IMR-90 (cell line): ENCODE data around the gene ARHGEF7. TPM values are rescaled to one million over a fixed set of nuclear protein-coding genes. Genes with fewer than 3 reads are reported as not detected.

Experiments used
- ATAC-seq: fragments of 200-7000 bp; cut with Tn5 transposase; 2 replicates; pipeline ENCODE4 v1.9.1; 2020; ENCODE audit warnings: low read depth, mild to moderate bottlenecking, moderate library complexity
- BruUV-seq: library from RNA; stranded (reverse); fragments of 400-500 nt; replicated peaks from 2 replicates; lab custom pipeline; 2021; lab: Mats Ljungman, UMichigan
- CTCF ChIA-PET: fragments of 300-600 bp; formaldehyde crosslinking; extraction: SDS; loops from one replicate; lab custom pipeline; 2021; ENCODE audit warnings: antibody characterized with exemption; lab: Yijun Ruan, JAX
- POLR2A ChIA-PET: fragments of 300-600 bp; sonication (Branson Sonifier 250); formaldehyde crosslinking; loops from one replicate; lab custom pipeline; 2022; ENCODE audit warnings: antibody characterized with exemption; ENCODE audit not compliant: unreplicated experiment; lab: Charles Lee
- DNase-seq: peaks from one replicate; pipeline ENCODE4 v3.0.0; 2013
- H2AFZ ChIP-seq: replicated peaks from 2 replicates; pipeline ENCODE3; 2013; ENCODE audit warnings: low read length, mild to moderate bottlenecking; ENCODE audit not compliant: poor library complexity
- H2AK5ac ChIP-seq: 2 replicates; pipeline ENCODE4 v1.6.1; 2013; ENCODE audit warnings: low read depth, low read length, inconsistent platforms
- H2AK9ac ChIP-seq: replicated peaks from 2 replicates; pipeline ENCODE3; 2013; ENCODE audit warnings: mild to moderate bottlenecking, low read depth, low read length, moderate library complexity; ENCODE audit not compliant: poor library complexity
- H2BK120ac ChIP-seq: 2 replicates; pipeline ENCODE4 v1.6.1; 2013; ENCODE audit warnings: low read depth, low read length, inconsistent platforms
- H2BK15ac ChIP-seq: 3 replicates; pipeline ENCODE4 v1.6.1; 2013; ENCODE audit warnings: low read depth, low read length, inconsistent platforms
- H2BK20ac ChIP-seq: 2 replicates; pipeline ENCODE4 v1.6.1; 2013; ENCODE audit warnings: low read depth, mild to moderate bottlenecking, inconsistent platforms, low read length, moderate library complexity
- H2BK5ac ChIP-seq: 2 replicates; pipeline ENCODE4 v1.6.1; 2013; ENCODE audit warnings: mild to moderate bottlenecking, low read depth, low read length, inconsistent platforms; ENCODE audit not compliant: poor library complexity, severe bottlenecking
- H3K14ac ChIP-seq: replicated peaks from 2 replicates; pipeline ENCODE4 v1.6.1; 2013; ENCODE audit warnings: low read depth, low read length, inconsistent platforms
- H3K18ac ChIP-seq: 2 replicates; pipeline ENCODE4 v1.6.1; 2013; ENCODE audit warnings: low read depth, low read length, control low read depth
- H3K23ac ChIP-seq: 2 replicates; pipeline ENCODE4 v1.6.1; 2013; ENCODE audit warnings: low read depth, low read length, inconsistent platforms
- H3K27ac ChIP-seq: 2 replicates; pipeline ENCODE4 v1.5.1; 2013; ENCODE audit warnings: mild to moderate bottlenecking, control low read depth, low read length; ENCODE audit not compliant: insufficient read depth
- H3K27me3 ChIP-seq: 2 replicates; pipeline ENCODE4 v1.6.1; 2013; ENCODE audit warnings: low read length; ENCODE audit not compliant: control insufficient read depth, insufficient read depth
- H3K36me3 ChIP-seq: 2 replicates; pipeline ENCODE4 v1.6.1; 2013; ENCODE audit warnings: low read length, mixed read lengths; ENCODE audit not compliant: control insufficient read depth, insufficient read depth
- H3K4ac ChIP-seq: 2 replicates; pipeline ENCODE4 v1.6.1; 2013; ENCODE audit warnings: low read depth, low read length, inconsistent platforms
- H3K4me1 ChIP-seq: 2 replicates; pipeline ENCODE4 v1.6.1; 2013; ENCODE audit warnings: low read length, mixed read lengths; ENCODE audit not compliant: control insufficient read depth, insufficient read depth
- H3K4me2 ChIP-seq: 2 replicates; pipeline ENCODE4 v1.6.1; 2013; ENCODE audit warnings: low read depth, mild to moderate bottlenecking, control low read depth, low read length, moderate library complexity
- H3K4me3 ChIP-seq: 2 replicates; pipeline ENCODE4 v1.5.1; 2013; ENCODE audit warnings: low read depth, mild to moderate bottlenecking, control low read depth, low read length, moderate library complexity; ENCODE audit not compliant: insufficient read depth
- H3K56ac ChIP-seq: 2 replicates; pipeline ENCODE4 v1.6.1; 2013; ENCODE audit warnings: low read length, inconsistent platforms; ENCODE audit not compliant: insufficient read depth; ENCODE audit errors: extremely low read depth
- H3K79me1 ChIP-seq, 2 experiments: 2 replicates each; pipeline ENCODE4 v1.6.1; 2013; ENCODE audit warnings: low read length in 2 of 2, inconsistent platforms in 1 of 2, low read depth in 1 of 2
- H3K9ac ChIP-seq: 2 replicates; pipeline ENCODE4 v1.6.1; 2013; ENCODE audit warnings: low read depth, low read length, control low read depth
- H3K9me1 ChIP-seq: 2 replicates; pipeline ENCODE4 v1.6.1; 2013; ENCODE audit warnings: low read length, inconsistent platforms; ENCODE audit not compliant: insufficient read depth
- H3K9me3 ChIP-seq: 2 replicates; pipeline ENCODE4 v1.6.1; 2013; ENCODE audit warnings: low read length; ENCODE audit not compliant: control insufficient read depth, insufficient read depth
- H4K20me1 ChIP-seq: 2 replicates; pipeline ENCODE4 v1.6.1; 2013; ENCODE audit warnings: low read length, inconsistent platforms; ENCODE audit not compliant: insufficient read depth
- H4K5ac ChIP-seq: 2 replicates; pipeline ENCODE4 v1.6.1; 2013; ENCODE audit warnings: mild to moderate bottlenecking, low read depth, low read length, control low read depth
- H4K8ac ChIP-seq, 2 experiments: 2 replicates each; pipeline ENCODE4 v1.6.1; 2013; ENCODE audit warnings: low read depth in 2 of 2, low read length in 2 of 2, control low read depth in 1 of 2, inconsistent platforms in 1 of 2
- H4K91ac ChIP-seq: 2 replicates; pipeline ENCODE4 v1.6.1; 2013; ENCODE audit warnings: low read depth, low read length, inconsistent platforms; ENCODE audit not compliant: insufficient read depth
- CEBPB ChIP-seq: IDR thresholded peaks from 2 replicates; pipeline ENCODE4 v1.6.1; 2012; ENCODE audit warnings: low read depth, low read length, improper control_type of control experiment
- CHD1 ChIP-seq: IDR thresholded peaks from 2 replicates; pipeline ENCODE4 v1.6.1; 2012; ENCODE audit warnings: low read depth, low read length, improper control_type of control experiment
- ELK1 ChIP-seq: fragments of 150-350 bp; IDR thresholded peaks from 2 replicates; pipeline ENCODE4 v1.6.1; 2016; ENCODE audit warnings: low read depth, mild to moderate bottlenecking, low read length, moderate library complexity, borderline replicate concordance
- FOS ChIP-seq: fragments of 150-350 bp; IDR thresholded peaks from 2 replicates; pipeline ENCODE4 v1.6.1; 2016; ENCODE audit warnings: low read depth, low read length
- MAFK ChIP-seq: IDR thresholded peaks from 2 replicates; pipeline ENCODE4 v1.6.1; 2012; ENCODE audit warnings: low read depth, low read length, improper control_type of control experiment
- MAZ ChIP-seq: IDR thresholded peaks from 2 replicates; pipeline ENCODE4 v1.6.1; 2012; ENCODE audit warnings: low read depth, mild to moderate bottlenecking, low read length, improper control_type of control experiment, moderate library complexity, borderline replicate concordance
- MXI1 ChIP-seq: IDR thresholded peaks from 2 replicates; pipeline ENCODE4 v1.6.1; 2012; ENCODE audit warnings: low read depth, mild to moderate bottlenecking, low read length, moderate library complexity, borderline replicate concordance
- NFE2L2 ChIP-seq: fragments of 150-350 bp; IDR thresholded peaks from 2 replicates; pipeline ENCODE4 v1.6.1; 2016; ENCODE audit warnings: low read depth, mild to moderate bottlenecking, low read length
- POLR2A ChIP-seq: IDR thresholded peaks from 2 replicates; pipeline ENCODE4 v1.6.1; 2012; ENCODE audit warnings: mild to moderate bottlenecking, low read depth, low read length
- RAD21 ChIP-seq: IDR thresholded peaks from 2 replicates; pipeline ENCODE4 v1.6.1; 2012; ENCODE audit warnings: low read length, improper control_type of control experiment
- RCOR1 ChIP-seq: IDR thresholded peaks from 2 replicates; pipeline ENCODE4 v1.6.1; 2012; ENCODE audit warnings: mild to moderate bottlenecking, low read length, improper control_type of control experiment; ENCODE audit not compliant: insufficient replicate concordance
- RFX5 ChIP-seq: IDR thresholded peaks from 2 replicates; pipeline ENCODE4 v1.8.0; 2012; ENCODE audit warnings: low read depth, mild to moderate bottlenecking, low read length, moderate library complexity
- USF2 ChIP-seq: fragments of 150-350 bp; IDR thresholded peaks from 2 replicates; pipeline ENCODE4 v1.6.1; 2017; ENCODE audit warnings: mild to moderate bottlenecking, antibody characterized with exemption, low read length, low read depth
- WGBS, 2 experiments: methylation state at CpG; one replicate each; pipeline versions ENCODE4 v1.1.5 to v1.1.7; 2013; ENCODE audit warnings: missing lambda C conversion rate in 2 of 2; ENCODE audit not compliant: insufficient read length in 1 of 2; ENCODE audit errors: extremely low coverage in 2 of 2; 5-methylcytosine and 5-hydroxymethylcytosine counted together
- dilution Hi-C: fragments of 300-500 bp; cut with HindIII; formaldehyde crosslinking; loops from one replicate; pipeline ENCODE4 v1.14.3; 2018; ENCODE audit warnings: low sequenced_read_pairs; ENCODE audit not compliant: unreplicated experiment
- in situ Hi-C: fragments of 300-500 bp; cut with MboI; formaldehyde crosslinking; loops from 3 replicates; pipeline ENCODE4 v1.14.3; 2019; ENCODE audit warnings: low sequenced_read_pairs, inconsistent platforms, mixed read lengths
- intact Hi-C: fragments of 100-400 bp; cut with micrococcal nuclease; formaldehyde crosslinking; loops from 2 replicates; pipeline ENCODE4 v1.10.0; 2022
- polyA plus RNA-seq, 3 experiments: library from polyadenylated mRNA; depleted of rRNA; stranded (reverse); fragments of >200 nt; gene quantifications; 2 replicates each; pipeline ENCODE4 v1.2.3, GENCODE V29; 2012; ENCODE audit warnings: low replicate concordance in 1 of 3
- total RNA-seq: library from RNA; depleted of rRNA; stranded (reverse); fragments of >200 nt; gene quantifications from 2 replicates; pipeline ENCODE4 v1.2.3, GENCODE V29; 2012

The ARHGEF7 gene
- total and polyA plus RNA-seq, 2 of the 4 experiments (the other 2 are of a cell fraction): 32.9 to 59.0 TPM

GRCh38 chr13:111161601-111162600 is 46.8 kb downstream of the ARHGEF7 start:
- no peak overlapping the region for H2BK5ac ChIP-seq
- H3K36me3 ChIP-seq: peaks cover 10% of the 10 kb centered on the region
- H2BK15ac ChIP-seq: no peak overlapping the region
- no peak overlapping the region for H3K18ac ChIP-seq
- H2AK5ac ChIP-seq: no peak overlapping the region
- H4K5ac ChIP-seq: no peak overlapping the region
- H3K9me1 ChIP-seq: peaks cover 16% of the 10 kb centered on the region; the same call in 1 of the 2 replicates
- H3K27me3 ChIP-seq: no peaks in the 10 kb centered on the region
- H3K79me1 ChIP-seq: peaks cover 30 to 83% of the 10 kb centered on the region in 2 experiments
- ChIA-PET CTCF (interaction anchor here (0.6 to 1.5 kb wide), 3 partner anchors 20 to 445 kb away, joined by 3 to 5 read pairs (median 4); no protein-coding TSS in a partner anchor), POLR2A (no interaction called here)
- no CpG with 5 or more reads among the region's 5 CpGs for WGBS, 2 experiments
- no peak overlapping the region for H4K8ac ChIP-seq
- H3K27ac ChIP-seq: no peak overlapping the region
- H3K4me2 ChIP-seq: no peak overlapping the region
- H3K23ac ChIP-seq: no peak overlapping the region
- H3K4me1 ChIP-seq: no peaks in the 10 kb centered on the region
- no peak overlapping the region for H3K4me3 ChIP-seq
- no TSS peak for BruUV-seq
- intact Hi-C loops: no loop called here
- DNase-seq (no peak), ATAC-seq (no peak)
- no peak overlapping the region for H2AK9ac ChIP-seq
- no peak overlapping the region for H3K56ac ChIP-seq
- no peaks in the 10 kb centered on the region for H3K9me3 ChIP-seq
- H3K14ac ChIP-seq: no peak overlapping the region
- no peak overlapping the region for H4K91ac ChIP-seq
- dilution Hi-C loops: no loop called here
- peaks cover 84% of the 10 kb centered on the region for H4K20me1 ChIP-seq
- H2BK20ac ChIP-seq: no peak overlapping the region
- TF ChIP-seq USF2: no peak
- no peak for TF ChIP-seq FOS
- no peak for TF ChIP-seq POLR2A
- TF ChIP-seq MAZ: no peak
- TF ChIP-seq CEBPB: no peak
- TF ChIP-seq NFE2L2: no peak
- TF ChIP-seq MXI1: no peak
- no peak for TF ChIP-seq RFX5
- TF ChIP-seq ELK1: no peak
- TF ChIP-seq MAFK: no peak
- TF ChIP-seq RCOR1: no peak
- no peak for TF ChIP-seq RAD21
- no peak for TF ChIP-seq CHD1
- no peak overlapping the region for H2BK120ac ChIP-seq
- H2AFZ ChIP-seq: no peak overlapping the region
- in situ Hi-C loops: no loop called here
- no peak overlapping the region for H3K4ac ChIP-seq
- no peak overlapping the region for H3K9ac ChIP-seq
